OCI-LY1 (cell line): ENCODE measurements around the gene TLK2.

Experiments used
- EZH2 ChIP-seq: fragments of 200-600 bp; sonication (generic), shearing (Covaris generic); IDR thresholded peaks from 2 replicates; pipeline ENCODE4 v1.8.0; 2017; ENCODE audit warnings: borderline replicate concordance, mixed run types, mild to moderate bottlenecking, antibody characterized with exemption, low read length, moderate library complexity, mixed read lengths
- TF ChIP-seq, protein P1 (sequence below): fragments of 200-600 bp; sonication (generic), shearing (Covaris generic); IDR thresholded peaks from 2 replicates; pipeline ENCODE4 v1.5.1; 2017; ENCODE audit warnings: mild to moderate bottlenecking, antibody characterized with exemption, low read length, moderate library complexity, mixed read lengths

DNA sequence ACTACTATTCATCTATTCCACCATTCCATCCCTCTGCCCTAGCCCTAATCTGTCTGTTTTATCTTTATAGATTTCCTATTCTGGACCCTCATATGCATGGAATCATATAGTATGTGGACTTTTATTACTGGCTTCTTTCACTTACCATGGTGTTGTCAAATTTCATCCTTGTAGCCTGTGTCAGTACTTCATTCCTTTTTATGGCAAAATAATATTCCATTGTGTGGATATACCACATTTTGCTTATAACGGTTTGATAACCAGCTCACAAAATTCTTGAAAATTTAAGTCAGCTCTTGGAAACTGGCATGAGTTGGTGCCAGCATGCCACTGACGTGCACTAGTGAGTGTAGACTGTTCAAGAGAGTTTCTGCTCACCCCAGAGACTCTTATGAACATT lies 118.5 kb downstream of the TLK2 start:
- TF ChIP-seq, protein P1, sequence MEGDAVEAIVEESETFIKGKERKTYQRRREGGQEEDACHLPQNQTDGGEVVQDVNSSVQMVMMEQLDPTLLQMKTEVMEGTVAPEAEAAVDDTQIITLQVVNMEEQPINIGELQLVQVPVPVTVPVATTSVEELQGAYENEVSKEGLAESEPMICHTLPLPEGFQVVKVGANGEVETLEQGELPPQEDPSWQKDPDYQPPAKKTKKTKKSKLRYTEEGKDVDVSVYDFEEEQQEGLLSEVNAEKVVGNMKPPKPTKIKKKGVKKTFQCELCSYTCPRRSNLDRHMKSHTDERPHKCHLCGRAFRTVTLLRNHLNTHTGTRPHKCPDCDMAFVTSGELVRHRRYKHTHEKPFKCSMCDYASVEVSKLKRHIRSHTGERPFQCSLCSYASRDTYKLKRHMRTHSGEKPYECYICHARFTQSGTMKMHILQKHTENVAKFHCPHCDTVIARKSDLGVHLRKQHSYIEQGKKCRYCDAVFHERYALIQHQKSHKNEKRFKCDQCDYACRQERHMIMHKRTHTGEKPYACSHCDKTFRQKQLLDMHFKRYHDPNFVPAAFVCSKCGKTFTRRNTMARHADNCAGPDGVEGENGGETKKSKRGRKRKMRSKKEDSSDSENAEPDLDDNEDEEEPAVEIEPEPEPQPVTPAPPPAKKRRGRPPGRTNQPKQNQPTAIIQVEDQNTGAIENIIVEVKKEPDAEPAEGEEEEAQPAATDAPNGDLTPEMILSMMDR, result no peak
- no peak for TF ChIP-seq EZH2
